ENCODE results near the gene NRG3.

NRG3 gene

GRCh38 chr10:81884856-81885255 is 9.9 kb downstream of the NRG3 start:
- DNase-seq (ENCODE audit: low read depth in 2 of 2): no peak

- no peak for DNase-seq (ENCODE audit: low read depth in 2 of 2)
Observed at GRCh38 chr10:81885491-81885890, 10.5 kb downstream of the NRG3 start.

GRCh38 chr10:81886939-81887338 is 11.9 kb downstream of the NRG3 start:
- DNase-seq (ENCODE audit: low read depth in 2 of 2): no peak

- DNase-seq (ENCODE audit: low read depth in 2 of 2): no peak
Observed at GRCh38 chr10:81889181-81889769, 14.3 kb downstream of the NRG3 start.

GRCh38 chr10:81894616-81895015 is 19.6 kb downstream of the NRG3 start:
- DNase-seq (ENCODE audit: low read depth in 2 of 2): no peak

- DNase-seq (ENCODE audit: low read depth in 2 of 2): no peak
Observed at GRCh38 chr10:81898518-81898917, 23.5 kb downstream of the NRG3 start.

- DNase-seq (ENCODE audit: low read depth in 2 of 2): no peak
Observed at GRCh38 chr10:81900989-81901388, 26.0 kb downstream of the NRG3 start.

- no peak for DNase-seq (ENCODE audit: low read depth in 2 of 2)
Observed at GRCh38 chr10:81903472-81903871, 28.5 kb downstream of the NRG3 start.

- no peak for DNase-seq (ENCODE audit: low read depth in 2 of 2)
Observed at GRCh38 chr10:81905161-81905560, 30.2 kb downstream of the NRG3 start.

GRCh38 chr10:81909453-81909852 is 34.5 kb downstream of the NRG3 start:
- DNase-seq (ENCODE audit: low read depth in 2 of 2): no peak

GRCh38 chr10:81911328-81911727 is 36.3 kb downstream of the NRG3 start:
- DNase-seq (ENCODE audit: low read depth in 2 of 2): no peak

- no peak for DNase-seq (ENCODE audit: low read depth in 2 of 2)
Observed at GRCh38 chr10:81914736-81915503, 39.9 kb downstream of the NRG3 start.

GRCh38 chr10:81915504-81915897 is 40.5 kb downstream of the NRG3 start:
- DNase-seq (ENCODE audit: low read depth in 2 of 2): no peak

GRCh38 chr10:81917666-81918065 is 42.7 kb downstream of the NRG3 start:
- no peak for DNase-seq (ENCODE audit: low read depth in 2 of 2)

GRCh38 chr10:81918766-81919165 is 43.8 kb downstream of the NRG3 start:
- no peak for DNase-seq (ENCODE audit: low read depth in 2 of 2)

- no peak for DNase-seq (ENCODE audit: low read depth in 2 of 2)
Observed at GRCh38 chr10:81920213-81920829, 45.3 kb downstream of the NRG3 start.

GRCh38 chr10:81928119-81928518 is 53.1 kb downstream of the NRG3 start:
- no peak for DNase-seq (ENCODE audit: low read depth in 2 of 2)

- DNase-seq (ENCODE audit: low read depth in 2 of 2): no peak
Observed at GRCh38 chr10:81943583-81943982, 68.6 kb downstream of the NRG3 start.

- no peak for DNase-seq (ENCODE audit: low read depth in 2 of 2)
Observed at GRCh38 chr10:81944609-81945008, 69.6 kb downstream of the NRG3 start.

GRCh38 chr10:81949283-81949682 is 74.3 kb downstream of the NRG3 start:
- DNase-seq (ENCODE audit: low read depth in 2 of 2): no peak

GRCh38 chr10:81950358-81950757 is 75.4 kb downstream of the NRG3 start:
- no peak for DNase-seq (ENCODE audit: low read depth in 2 of 2)

- no peak for DNase-seq (ENCODE audit: low read depth in 2 of 2)
Observed at GRCh38 chr10:81953420-81953819, 78.4 kb downstream of the NRG3 start.

- DNase-seq (ENCODE audit: low read depth in 2 of 2): no peak
Observed at GRCh38 chr10:81957976-81958375, 83.0 kb downstream of the NRG3 start.

Measured in stimulated activated CD8-positive, alpha-beta memory T cell treated with anti-CD3 and anti-CD28 coated beads, Interleukin-2, amount 100 ng/mL, for 1 hour (primary cell).